ENCODE results near the gene CLIC5. TPM values are rescaled to one million over a fixed set of nuclear protein-coding genes. Genes with fewer than 3 reads are reported as not detected.

CLIC5 gene
- total RNA-seq, 1 experiment from 2014 or later: 0.20 TPM

DNA sequence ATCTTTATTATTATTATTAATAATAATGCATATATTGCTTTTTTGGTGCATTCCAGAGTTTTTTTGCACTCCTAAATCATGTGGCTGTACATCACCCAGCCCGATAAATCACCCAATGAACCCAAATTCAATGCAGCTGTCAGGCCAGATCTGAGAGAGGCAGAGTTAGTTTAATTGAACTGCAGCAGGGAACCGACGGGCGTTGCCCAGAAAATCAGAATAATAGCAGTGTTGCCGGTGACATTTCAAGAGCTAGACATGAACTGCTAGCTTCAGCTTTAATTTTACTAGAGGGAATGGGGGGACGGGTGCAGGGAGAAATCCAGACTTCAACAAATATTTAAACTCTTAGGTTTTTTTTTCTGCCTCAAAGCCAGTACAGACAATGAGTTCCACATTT is 135.0 kb downstream of the CLIC5 start:
- H3K79me1 ChIP-seq (ENCODE audit: insufficient read depth, low read depth, low read length, poor library complexity, severe bottlenecking): no peaks in the 10 kb centered on the region
- no peak overlapping the region for H3K27ac Mint-ChIP-seq
- H4K20me1 ChIP-seq (ENCODE audit: control insufficient read depth, insufficient read depth, insufficient read length): no peaks in the 10 kb centered on the region
- H3K27me3 ChIP-seq (ENCODE audit: insufficient read depth, low read length): no peaks in the 10 kb centered on the region
- TF ChIP-seq, protein P1, sequence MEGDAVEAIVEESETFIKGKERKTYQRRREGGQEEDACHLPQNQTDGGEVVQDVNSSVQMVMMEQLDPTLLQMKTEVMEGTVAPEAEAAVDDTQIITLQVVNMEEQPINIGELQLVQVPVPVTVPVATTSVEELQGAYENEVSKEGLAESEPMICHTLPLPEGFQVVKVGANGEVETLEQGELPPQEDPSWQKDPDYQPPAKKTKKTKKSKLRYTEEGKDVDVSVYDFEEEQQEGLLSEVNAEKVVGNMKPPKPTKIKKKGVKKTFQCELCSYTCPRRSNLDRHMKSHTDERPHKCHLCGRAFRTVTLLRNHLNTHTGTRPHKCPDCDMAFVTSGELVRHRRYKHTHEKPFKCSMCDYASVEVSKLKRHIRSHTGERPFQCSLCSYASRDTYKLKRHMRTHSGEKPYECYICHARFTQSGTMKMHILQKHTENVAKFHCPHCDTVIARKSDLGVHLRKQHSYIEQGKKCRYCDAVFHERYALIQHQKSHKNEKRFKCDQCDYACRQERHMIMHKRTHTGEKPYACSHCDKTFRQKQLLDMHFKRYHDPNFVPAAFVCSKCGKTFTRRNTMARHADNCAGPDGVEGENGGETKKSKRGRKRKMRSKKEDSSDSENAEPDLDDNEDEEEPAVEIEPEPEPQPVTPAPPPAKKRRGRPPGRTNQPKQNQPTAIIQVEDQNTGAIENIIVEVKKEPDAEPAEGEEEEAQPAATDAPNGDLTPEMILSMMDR (conservative IDR thresholded peaks at IDR 0.05): no peak
- no peak overlapping the region for H3K4ac ChIP-seq (ENCODE audit: low read depth, low read length)
- no peak overlapping the region for H3K4me2 ChIP-seq (ENCODE audit: insufficient read depth, insufficient read length, low read length)
- H3K23me2 ChIP-seq (ENCODE audit: insufficient read length, low read depth, low read length, poor library complexity, severe bottlenecking): no peaks in the 10 kb centered on the region
- H3T11ph ChIP-seq (ENCODE audit: low read length): no peak overlapping the region
- H3K4me1 Mint-ChIP-seq: no peaks in the 10 kb centered on the region
- H3K79me2 ChIP-seq (ENCODE audit: insufficient read depth, low read length): no peaks in the 10 kb centered on the region
- H3K9ac ChIP-seq (ENCODE audit: extremely low read depth, insufficient read length, low read length): no peak overlapping the region
- no peak for DNase-seq
- H3K9me3 ChIP-seq (ENCODE audit: control insufficient read depth, low read depth, low read length): no peaks in the 10 kb centered on the region
- no peak overlapping the region for H2BK15ac ChIP-seq (ENCODE audit: low read depth, low read length)
- H2BK12ac ChIP-seq (ENCODE audit: insufficient read length, low read depth, low read length): no peak overlapping the region
- H3K9me3 Mint-ChIP-seq: no peaks in the 10 kb centered on the region
- no peak overlapping the region for H2AFZ ChIP-seq (ENCODE audit: low read length)
- no peak overlapping the region for H2BK5ac ChIP-seq (ENCODE audit: insufficient read length, low read length)
- no peaks in the 10 kb centered on the region for H3K36me3 Mint-ChIP-seq (ENCODE audit: insufficient read depth in 1 of 3, low read depth in 3 of 3)
- no peak overlapping the region for H2AK5ac ChIP-seq (ENCODE audit: insufficient read length, low read length)
- no peak overlapping the region for H3K14ac ChIP-seq (ENCODE audit: insufficient read depth, low read length)
- no peak overlapping the region for H2BK20ac ChIP-seq (ENCODE audit: low read depth, low read length, poor library complexity, severe bottlenecking)
- no peak overlapping the region for H4K91ac ChIP-seq (ENCODE audit: insufficient read length, low read depth, low read length)
- H3K27me3 Mint-ChIP-seq (ENCODE audit: low read depth): no peaks in the 10 kb centered on the region; the same call in 1 of the 2 replicates
- no peak overlapping the region for H3K56ac ChIP-seq (ENCODE audit: insufficient read length, low read depth, low read length)
- no peak overlapping the region for H4K8ac ChIP-seq (replicated peaks; ENCODE audit: insufficient read length, low read depth, low read length)
- no peaks in the 10 kb centered on the region for H3K4me1 ChIP-seq (ENCODE audit: insufficient read depth, low read length)
- no peak overlapping the region for H2BK120ac ChIP-seq (ENCODE audit: low read depth, low read length, poor library complexity, severe bottlenecking)
- no peak overlapping the region for H3K4me3 Mint-ChIP-seq
- H4K5ac ChIP-seq (ENCODE audit: insufficient read length, low read depth, low read length): no peak overlapping the region
- WGBS (ENCODE audit: extremely low coverage, insufficient read length, low lambda C conversion rate): no CpG with 5 or more reads among the region's 6 CpGs
- H3K18ac ChIP-seq (ENCODE audit: insufficient read length, low read depth, low read length): no peak overlapping the region
- H3K23ac ChIP-seq (ENCODE audit: insufficient read length, low read depth, low read length): no peak overlapping the region
- no peak overlapping the region for H3K27ac ChIP-seq (ENCODE audit: insufficient read length, low read depth, low read length)

Measured in H9 (cell line).